NCI-H2171 treated with DMSO at 0.1 percent for 48 hours (cell line): ENCODE measurements around the gene ZNF575.
"Not testable (repeated sequence)": the region's sequence is repeated elsewhere in the genome, so short reads cannot be mapped to it uniquely, and the experiment has no call there.

Experiments used
- DNase-seq: peaks from one replicate; lab custom pipeline; 2025; lab: John Stamatoyannopoulos, UW

ZNF575 gene

DNA sequence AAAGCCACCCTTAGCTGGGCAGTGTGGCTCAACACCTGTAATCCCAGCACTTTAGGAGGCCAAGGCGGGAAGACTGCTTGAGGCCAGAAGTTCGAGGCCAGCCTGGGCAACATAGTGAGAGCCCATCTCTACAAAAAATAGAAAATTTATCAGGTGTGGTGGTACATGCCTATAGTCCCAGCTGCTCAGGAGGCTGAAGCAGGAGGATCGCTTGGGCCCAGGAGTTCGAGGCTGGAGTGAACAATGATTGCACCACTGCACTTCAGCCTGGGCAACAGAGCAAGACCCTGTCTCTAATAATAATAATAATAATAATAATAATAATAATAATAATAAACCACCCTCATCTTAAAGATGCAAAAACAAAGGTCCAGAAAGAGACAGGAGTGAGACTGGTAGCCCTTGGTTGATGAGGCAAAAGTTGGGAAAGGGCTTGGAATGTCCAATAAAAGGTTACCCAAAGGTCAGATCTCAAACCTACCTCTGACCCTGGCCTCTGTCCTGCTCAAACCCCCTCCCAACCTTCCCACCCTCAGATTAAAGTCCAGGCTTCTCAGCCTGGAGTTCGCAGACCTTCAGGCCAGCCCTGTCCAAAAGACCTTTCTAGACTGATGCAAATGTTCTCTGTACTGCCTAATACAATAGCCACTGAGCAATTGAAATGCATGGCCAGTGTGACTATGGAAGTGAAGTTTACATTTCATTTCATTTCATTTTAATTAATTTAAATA lies 9.1 kb downstream of the ZNF575 start:
- DNase-seq = no peak

DNA sequence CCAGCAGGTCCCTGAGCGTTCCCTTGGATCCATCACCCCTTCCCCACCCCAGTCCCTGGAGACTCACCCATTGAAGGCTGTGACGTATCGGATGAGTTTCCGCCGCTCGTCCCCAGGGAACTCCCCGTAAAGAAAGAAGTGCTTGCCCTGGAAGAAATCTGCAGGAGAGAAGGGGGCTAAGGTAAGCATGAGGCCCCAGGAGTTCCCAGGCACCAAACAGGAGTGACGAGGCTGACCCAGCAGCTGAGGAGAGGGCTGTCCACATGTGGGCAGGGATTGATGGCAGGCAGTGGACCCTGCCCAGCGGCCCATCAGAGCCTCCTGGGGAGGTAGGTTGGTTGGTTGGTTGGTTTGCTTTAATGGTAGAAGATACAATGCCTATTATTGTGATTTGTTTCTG lies 11.1 kb downstream of the ZNF575 start:
- DNase-seq = no peak

DNA sequence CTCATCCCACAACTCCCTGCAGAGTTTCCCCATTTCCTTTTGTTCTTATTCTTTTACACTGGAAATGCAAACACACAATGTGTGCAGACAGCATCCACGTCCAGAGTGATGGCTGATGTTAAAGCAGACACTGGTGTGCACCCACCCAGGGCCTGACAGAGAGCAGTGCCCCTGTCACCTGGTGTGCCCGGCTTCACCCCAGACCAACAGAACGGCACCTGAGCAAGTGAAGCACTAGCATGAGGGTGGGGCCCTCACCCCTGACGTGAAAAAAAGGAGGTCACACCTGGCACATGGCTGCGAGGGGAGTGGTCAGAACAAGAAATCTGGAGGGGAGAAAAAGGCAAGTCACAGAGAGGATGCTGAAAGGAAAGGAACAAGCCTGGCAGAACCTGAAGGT lies 12.3 kb downstream of the ZNF575 start:
- DNase-seq = no peak

DNA sequence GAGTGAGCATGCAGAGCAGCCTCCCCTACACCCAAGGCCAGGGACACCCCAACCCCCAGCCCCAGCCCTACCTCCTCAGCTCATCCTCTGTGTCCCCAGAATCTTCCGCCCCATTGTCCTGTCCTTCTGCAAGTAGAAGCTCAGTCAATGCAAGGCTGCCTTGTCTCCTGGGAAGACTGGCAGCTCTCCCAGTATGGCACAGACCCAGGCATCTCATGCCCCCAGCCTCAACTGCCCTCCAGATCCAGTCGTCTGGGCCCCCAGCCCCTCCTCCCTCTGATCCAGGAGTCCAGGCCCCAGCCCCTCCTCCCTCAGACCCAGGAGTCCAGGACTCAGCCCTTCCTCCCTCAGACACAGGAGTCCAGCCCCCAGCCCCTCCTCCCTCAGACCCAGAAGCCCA lies 13.0 kb downstream of the ZNF575 start:
- no peak for DNase-seq

DNA sequence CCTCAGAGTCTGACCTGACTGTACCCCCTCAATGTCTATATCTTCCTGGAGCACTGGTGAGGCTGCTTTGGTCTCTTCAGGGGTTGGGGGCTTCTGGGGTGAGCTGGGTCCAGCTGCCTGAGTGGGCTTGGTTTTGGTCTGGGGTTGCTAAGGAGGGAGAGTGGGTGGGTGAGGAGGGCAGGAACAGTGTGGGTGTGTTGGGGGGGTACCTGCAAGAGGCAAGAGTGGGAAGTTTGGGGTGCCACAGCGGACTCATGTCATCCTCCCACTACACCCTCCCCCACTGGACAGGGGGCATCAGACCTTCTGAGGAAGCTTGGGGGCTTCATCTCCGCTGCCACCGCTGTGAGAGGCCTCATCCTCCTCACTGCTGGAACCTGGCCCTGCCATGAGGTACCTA lies 13.6 kb downstream of the ZNF575 start:
- no peak for DNase-seq

DNA sequence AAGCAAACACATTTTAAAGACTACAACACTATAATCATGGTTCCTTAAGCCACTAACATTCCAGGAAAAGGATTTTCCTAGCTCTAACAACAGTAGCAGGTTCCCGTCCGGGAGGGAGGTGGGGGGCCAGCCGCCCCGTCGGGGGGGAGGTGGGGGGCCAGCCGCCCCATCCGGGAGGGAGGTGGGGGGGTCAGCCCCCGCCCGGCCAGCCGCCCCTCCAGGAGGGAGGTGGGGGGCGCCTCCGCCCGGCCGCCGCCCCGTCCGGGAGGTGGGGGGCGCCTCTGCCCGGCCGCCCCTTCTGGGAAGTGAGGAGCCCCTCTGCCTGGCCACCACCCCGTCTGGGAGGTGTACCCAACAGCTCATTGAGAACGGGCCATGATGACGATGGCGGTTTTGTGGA lies 14.9 kb downstream of the ZNF575 start:
- DNase-seq = not testable (repeated sequence)

DNA sequence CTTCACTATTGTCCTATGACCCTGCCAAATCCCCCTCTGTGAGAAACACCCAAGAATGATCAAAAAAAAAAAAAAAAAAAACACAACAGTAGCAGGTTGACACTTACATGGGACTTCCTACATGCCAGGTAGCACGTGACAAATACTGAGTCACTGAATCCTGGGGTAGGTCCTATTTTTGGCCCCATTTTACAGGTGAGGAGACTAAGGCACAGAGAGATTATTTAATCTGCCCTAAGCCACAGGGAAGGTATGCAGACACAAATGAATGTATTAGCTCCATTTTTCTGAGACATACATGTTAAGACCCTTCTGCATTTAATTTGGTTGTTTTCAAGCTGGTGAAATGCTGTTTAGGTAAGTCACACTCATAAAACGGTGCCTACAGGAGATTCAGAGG lies 15.7 kb downstream of the ZNF575 start:
- no peak for DNase-seq

DNA sequence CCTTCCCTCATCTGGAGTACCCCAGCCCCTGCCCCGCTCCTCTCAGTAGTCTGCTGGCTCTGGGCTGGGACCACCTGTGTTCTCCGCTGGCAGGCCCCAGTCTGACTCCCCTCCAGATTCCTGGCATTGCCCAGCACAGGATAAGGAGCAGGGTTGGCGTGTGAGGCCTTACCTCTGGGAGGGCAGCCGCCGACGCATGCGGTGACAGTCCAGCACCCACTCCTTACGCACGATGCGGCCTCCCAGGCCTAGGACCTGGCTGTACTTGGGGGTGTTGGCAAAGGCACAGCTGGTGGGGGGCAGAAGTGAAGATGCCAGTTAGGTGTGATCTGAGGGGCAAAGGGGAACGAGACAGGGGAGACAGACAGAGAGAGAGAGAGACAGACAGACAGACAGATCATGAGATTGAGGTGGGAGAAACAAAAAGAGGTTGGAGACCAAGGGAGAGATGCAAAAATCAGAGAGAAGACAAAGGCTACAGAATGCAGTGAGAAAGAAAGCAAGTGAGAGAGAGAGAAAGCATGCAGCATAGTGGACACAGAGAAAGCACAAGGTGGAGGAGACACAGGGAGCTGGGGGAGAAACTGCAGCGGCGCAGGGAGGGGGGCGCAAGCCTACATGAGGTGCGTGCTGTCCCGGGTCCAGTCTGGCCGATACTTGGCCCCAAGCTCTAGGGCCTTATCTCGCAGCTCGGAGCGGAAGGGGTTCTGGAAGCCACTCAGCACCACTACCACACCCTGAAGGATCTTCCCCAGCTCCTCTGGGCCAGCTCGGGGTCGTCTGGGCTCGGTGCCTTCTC lies 18.6 kb downstream of the ZNF575 start:
- no peak for DNase-seq

DNA sequence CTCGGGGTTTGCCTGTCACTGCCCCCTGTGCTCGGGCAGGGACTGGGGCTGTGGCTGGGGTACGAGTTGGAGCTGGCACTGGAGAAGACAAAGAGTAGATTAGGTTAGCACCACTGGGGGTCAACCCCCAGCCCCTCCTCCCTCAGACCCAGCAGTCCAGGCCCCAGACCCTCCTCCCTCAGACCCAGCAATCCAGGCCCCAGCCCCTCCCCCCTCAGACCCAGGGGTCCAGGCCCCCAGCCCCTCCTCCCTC lies 19.1 kb downstream of the ZNF575 start:
- no peak for DNase-seq

DNA sequence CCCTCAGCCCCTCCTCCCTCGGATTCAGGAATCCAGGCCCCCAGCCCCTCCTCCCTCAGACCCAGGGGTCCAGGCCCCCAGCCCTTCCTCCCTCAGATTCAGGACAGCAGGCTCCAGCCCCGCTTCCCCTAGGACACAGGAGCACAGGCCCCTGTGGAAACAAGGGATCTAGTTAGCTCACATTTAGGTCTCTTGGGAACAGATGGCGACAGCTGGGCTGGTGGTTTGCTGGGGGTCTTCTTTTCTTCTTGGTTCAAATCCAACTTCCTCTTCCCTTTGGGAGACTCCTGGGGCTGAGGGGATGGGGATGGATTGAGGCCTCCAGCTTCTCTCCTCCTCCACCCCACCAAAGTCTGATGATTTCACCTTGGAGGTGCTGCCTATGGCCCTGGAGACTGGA lies 19.6 kb downstream of the ZNF575 start:
- DNase-seq = peak; percentile 83

DNA sequence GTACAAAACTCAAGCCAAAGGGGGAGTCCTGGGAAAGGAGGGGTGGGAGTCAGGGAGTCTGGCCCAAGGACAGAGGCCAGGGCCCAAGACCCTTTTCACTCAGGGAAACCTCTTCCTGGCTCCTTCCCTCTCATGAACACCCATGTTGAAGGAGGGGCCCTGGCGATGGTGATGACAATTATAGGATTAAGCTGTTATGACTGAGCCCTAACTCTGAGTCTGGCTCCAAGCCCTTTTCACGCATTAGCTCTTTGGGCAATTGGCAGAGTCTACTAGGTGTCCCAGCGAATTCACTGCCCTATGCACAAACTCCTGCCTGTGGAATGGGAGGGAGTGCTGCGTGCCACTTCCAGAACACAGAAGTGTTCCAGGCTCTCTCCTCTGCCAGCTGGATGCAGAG lies 20.7 kb downstream of the ZNF575 start:
- no peak for DNase-seq

DNA sequence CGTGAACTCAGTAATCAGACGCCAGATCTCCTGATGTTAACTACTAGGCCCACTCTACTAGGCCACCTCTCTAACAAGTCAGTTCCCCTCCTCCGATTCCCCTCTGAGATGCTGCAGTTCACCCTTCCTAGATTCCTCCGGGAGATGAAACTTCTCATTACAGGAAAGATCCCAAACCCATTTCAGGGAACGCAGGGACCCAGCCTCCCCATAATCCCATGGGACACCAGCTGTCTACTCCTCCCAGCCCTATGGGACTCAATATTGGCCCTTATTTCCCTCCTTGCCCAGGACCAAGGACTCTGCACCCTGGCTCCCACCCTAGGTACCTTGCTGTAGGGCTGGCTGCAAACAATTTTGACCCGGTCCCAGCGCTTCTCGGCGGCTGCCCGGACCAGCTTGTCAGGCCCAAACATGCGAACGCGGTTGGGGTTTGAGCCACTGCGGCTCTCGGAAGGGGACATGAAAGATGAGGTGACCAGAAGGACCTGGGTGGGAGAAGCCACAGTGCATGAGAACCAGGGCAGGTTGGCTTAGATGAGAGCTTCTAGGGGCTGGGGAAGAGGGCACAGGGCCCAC lies 21.4 kb downstream of the ZNF575 start:
- no peak for DNase-seq

DNA sequence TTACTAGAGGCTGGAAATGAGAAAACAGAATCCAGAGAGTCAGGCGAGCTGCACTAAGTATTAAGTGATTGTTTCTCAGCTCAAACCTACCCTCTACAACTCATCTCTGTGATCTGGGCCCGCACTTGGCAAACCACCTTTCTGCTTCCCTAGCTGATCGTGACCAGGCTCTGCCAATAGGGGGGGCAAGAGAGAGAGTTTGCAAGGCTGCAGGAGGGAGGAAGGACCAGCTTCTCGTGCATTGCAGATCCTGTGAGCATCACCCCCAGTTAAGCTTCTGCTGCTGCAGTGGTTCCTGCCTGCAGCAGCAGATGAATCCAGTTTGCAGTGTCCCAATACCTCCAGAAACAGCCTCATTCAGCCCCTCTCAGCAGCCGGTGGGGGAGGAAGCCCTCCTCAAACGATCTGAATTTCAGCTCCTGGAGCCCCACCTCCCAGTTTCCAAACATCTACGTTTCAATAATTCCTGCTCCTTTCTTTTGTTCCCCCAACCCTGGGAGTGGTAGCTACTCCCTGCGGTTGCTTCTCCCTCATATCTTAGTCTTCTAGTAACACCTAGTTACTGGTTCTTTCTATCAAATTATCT lies 22.3 kb downstream of the ZNF575 start:
- DNase-seq = peak; percentile 41

DNA sequence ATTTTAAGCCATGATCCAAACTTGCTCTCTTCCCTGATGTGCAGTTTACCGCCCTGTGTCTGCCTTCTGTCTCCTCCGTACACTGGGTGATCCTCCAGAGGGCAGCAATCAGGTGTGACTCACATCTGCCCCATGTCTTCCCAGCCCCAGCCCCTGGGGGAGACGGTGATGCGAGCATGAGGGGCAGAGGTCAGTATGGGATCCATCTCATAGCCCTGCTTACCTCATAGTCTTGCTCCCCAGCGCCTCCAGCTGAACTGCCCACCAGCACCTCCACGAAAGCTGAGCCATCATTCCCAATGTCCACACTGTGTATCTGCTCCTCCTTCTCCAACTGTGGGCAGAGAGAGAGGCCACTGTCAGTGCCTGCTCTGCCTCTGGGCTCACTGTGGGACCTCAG lies 27.7 kb downstream of the ZNF575 start:
- no peak for DNase-seq

DNA sequence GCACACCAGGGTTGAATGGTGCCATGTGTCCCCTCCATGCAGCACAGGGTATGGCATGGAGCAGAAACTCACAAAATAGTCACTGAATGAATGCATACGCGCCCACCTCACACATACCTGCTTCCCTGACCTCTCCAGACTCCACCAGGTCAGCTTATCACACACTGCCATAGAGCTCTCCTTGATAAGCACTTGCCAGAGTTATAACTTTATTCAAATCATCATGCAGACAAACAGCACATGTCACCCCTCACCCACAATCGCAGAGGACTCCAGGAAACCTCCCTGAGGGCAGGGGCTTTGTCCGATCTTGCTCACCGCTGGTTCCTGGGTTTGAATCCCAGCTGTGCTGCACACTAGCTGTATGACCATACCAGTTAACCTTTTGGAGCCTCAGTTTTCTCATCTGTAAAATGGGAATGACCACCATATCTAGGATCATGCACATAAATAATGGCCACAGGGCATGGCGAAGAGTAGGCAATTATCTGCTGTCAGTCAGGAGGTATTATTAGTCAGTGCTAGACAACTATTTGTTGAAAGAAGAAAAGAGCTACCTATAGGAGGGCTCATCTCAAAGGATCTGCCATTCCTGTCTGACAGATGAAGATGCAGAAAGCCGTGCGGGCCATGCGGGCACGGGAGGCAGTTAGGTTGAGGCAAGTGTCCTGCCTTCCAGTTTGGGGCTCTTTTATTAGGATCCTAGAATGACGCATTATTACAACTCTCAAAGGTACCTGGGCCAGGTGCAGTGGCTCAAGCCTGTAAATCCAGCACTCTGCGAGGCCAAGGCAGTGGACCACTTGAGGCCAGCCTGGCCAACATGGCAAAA lies 28.4 kb downstream of the ZNF575 start:
- DNase-seq = no peak

DNA sequence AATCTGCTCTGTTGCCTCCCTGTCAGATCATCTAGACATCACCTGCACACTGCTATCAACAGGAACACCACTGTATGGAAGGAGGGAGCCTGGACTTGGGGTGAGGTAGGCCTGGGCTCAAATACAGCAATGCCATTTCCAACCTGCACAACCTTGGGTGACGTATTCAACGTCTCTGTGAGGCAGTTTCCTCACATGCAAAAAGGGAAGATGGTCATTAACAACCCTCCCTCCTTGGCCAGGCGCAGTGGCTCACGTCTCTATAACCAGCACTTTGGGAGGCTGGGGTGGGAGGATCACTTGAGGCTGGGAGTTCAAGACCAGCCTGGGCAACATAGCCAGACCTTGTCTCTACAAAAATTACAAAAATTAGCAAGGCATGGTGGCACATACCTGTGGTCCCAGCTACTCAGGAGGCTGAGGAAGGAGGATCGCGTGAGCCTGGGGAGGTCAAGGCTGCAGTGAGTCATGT lies 29.3 kb downstream of the ZNF575 start:
- no peak for DNase-seq

DNA sequence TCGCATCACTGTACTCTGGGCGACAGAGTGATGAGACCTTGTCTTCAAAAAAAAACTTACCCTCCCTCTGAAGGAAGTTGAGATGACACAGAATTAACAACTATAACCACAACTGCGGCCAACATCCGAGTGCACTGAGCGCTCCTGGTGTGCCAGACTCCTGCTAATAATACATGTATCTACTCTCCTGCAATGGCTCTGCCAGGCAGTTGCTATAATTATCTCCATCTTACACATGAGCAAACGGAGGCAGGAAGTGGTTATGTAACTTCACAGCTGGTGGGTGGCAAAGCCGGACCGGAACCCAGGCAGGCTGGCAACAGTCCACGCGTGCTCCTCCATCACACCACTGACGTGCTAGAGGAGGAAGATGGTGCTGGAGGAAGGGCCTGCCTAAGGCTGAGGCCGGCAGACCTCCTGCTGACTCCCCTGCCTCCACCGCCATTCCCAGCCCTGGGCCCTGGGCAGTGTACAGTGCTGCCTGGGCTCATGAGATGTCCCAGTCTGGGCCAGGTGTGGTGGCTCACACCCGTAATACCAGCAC lies 29.8 kb downstream of the ZNF575 start:
- peak; percentile 14 for DNase-seq

DNA sequence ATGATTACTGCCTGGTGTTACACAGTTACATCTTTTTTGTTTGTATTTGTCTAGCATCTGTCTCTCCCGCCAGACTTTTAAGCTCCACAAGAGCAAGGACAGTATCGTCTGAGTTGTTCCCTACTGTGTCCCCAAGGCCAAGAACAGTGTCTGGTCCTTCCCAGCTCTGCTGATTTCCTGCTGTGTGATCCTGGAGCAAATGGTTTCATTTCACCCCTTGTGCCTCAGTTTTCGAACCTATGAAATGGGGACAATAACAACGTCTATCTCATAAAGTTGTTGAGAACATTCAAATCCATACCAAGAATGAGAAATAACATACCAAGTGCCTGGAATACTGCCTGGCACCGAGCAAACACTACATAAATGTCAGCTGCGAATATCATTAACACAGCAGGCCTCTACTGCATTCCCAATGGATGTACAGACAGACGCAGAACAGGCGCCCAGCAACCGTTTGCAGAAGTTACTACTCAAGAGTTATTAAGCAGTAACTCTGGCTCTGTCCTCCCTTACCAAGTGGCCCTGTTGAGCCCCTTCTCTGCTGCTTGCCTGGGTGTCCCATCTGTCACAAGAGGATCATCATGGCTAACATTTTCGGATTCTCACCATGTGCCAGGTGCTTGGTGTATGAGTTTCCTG lies 30.9 kb downstream of the ZNF575 start:
- no peak for DNase-seq

DNA sequence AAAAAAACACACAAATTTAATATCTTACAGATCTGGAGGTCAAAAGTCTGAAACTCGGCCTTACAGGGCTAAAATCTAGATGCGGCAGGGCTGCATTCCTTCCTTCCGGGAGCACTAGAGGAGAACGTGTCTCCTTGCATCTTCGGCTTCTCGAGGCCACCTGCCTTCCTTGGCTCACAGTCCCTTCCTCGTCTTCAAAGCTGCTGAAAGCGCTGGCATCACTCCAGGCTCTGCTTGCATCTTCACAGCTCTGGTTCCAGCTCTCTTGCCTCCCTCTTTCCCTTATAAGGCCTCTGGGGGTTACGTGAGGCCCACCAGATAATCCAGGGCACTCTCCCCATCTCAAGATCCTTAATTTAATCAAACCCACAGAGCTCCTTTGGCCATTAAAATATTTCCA lies 31.8 kb downstream of the ZNF575 start:
- DNase-seq = peak; percentile 53

DNA sequence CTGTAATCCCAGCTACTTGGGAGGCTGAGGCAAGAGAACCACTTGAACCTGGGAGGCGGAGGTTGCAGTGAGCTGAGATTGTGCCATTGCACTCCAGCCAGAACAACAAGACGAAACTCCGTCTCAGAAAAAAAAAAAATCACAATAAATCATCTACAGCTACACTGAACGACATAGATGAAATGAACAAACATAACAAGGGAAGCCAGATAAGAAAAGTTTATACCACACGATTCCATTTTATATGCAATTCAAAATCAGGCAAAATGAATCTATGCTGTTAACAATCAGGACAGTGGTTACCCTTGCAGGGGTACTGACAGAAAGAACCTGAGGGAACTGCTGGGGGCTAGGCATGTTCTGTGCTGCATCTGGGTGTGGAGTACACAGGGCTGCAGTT lies 36.7 kb downstream of the ZNF575 start:
- no peak for DNase-seq

DNA sequence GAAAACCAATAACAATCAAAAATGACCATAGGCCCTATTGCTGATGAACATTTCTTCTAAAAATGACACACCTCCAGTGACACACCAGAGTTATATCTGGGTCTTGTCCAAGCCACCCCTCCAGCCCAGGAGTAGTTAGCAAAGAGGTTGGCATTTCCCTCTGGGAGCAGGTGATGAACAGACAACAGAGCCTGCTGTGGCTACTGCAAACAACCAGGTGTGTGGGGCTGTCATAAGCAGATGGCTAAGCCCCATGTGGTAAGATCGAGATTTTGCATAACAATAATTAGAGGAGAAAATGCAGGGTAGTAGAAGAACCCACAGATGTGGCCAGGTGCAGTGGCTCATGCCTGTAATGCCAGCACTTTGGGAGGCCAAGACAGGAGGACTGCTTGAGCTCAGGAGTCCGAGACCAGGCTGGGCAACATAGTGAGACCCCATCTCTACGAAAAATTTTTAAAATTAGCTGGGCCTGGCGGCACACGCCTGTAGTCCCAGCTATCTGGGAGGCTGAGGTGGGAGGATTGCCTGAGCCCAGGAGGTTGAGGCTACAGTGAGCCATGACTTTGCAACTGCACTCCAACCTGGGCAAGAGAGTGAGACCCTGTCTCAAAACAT lies 37.3 kb downstream of the ZNF575 start:
- DNase-seq = peak; percentile 96
